ENCODE measurements around the gene EXOSC7. TPM values are rescaled to one million over a fixed set of nuclear protein-coding genes. Genes with fewer than 3 reads are reported as not detected.

Gene EXOSC7
- total and polyA plus RNA-seq, 9 of the 15 experiments (the other 6 are each of a cell fraction or from before 2014, with no cell fraction given) = 88.5 to 237 (median 112) TPM

GRCh38 chr3:44954304-44954703, 21.7 kb upstream of the EXOSC7 start:
- 79% methylated on average over 5 of the region's 5 CpGs for WGBS (ENCODE audit: insufficient coverage, low coverage, missing lambda C conversion rate)
- BruUV-seq (replicated peaks) = no TSS peak
- Histone ChIP-seq H3K4me2 (ENCODE audit: insufficient read depth, low read length) (no peak overlapping the region), H3K27ac (ENCODE audit: extremely low read depth, low read depth, low read length) (no peak overlapping the region), H4K20me1 (replicated peaks; ENCODE audit: control insufficient read depth, insufficient read depth, low read length) (peaks cover 18% of the 10 kb centered on the region), H3K4me3 (no peak overlapping the region), H3K4me1 (replicated peaks in 1 of 2; ENCODE audit: control insufficient read depth in 2 of 2, insufficient read depth in 2 of 2, low read length in 2 of 2) (no peaks in the 10 kb centered on the region), H3K27me3 (ENCODE audit: control insufficient read depth in 2 of 2, insufficient read depth in 2 of 2, low read length in 2 of 2) (no peaks in the 10 kb centered on the region), H3K9me3 (replicated peaks; ENCODE audit: control insufficient read depth, insufficient read depth, low read depth, low read length) (no peaks in the 10 kb centered on the region), H3K79me2 (ENCODE audit: control insufficient read depth, insufficient read depth, low read length) (no peaks in the 10 kb centered on the region), H3K36me3 (ENCODE audit: control insufficient read depth, insufficient read depth, low read length) (peaks cover 42% of the 10 kb centered on the region), H2AFZ (ENCODE audit: low read depth, low read length) (no peak overlapping the region), H3K9me1 (ENCODE audit: control insufficient read depth, insufficient read depth, low read length) (no peaks in the 10 kb centered on the region), H3K9ac (ENCODE audit: insufficient read depth in 1 of 2, low read depth in 2 of 2, low read length in 2 of 2) (no peak overlapping the region)
- no peak for FAIRE-seq
- TF ChIP-seq RBM34 (IDR thresholded peaks at IDR 0.05; ENCODE audit: borderline replicate concordance, insufficient read depth, low read length) = no peak
- in situ Hi-C loops (cut with MboI) (no loop called here), intact Hi-C loops (cut with micrococcal nuclease) (no loop called here)
- DNase-seq (ENCODE audit: extremely low read depth in 1 of 4, low spot score in 3 of 4) = no peak
- no peak for ATAC-seq
- ChIA-PET POLR2A (interaction anchor here (0.6 to 1.2 kb wide), 2 partner anchors 13 to 30 kb away, joined by 3 to 4 read pairs; no protein-coding TSS in a partner anchor), CTCF (ENCODE audit: low intra/inter-chr PET ratio) (no interaction called here)

GRCh38 chr3:44954962-44955361, 21.1 kb upstream of the EXOSC7 start:
- H2AFZ ChIP-seq (ENCODE audit: low read depth, low read length) = no peak overlapping the region
- H3K9me3 ChIP-seq (replicated peaks; ENCODE audit: control insufficient read depth, insufficient read depth, low read depth, low read length) = no peaks in the 10 kb centered on the region
- H3K4me2 ChIP-seq (ENCODE audit: insufficient read depth, low read length) = no peak overlapping the region
- in situ Hi-C loops (cut with MboI) (no loop called here), intact Hi-C loops (cut with micrococcal nuclease) (no loop called here)
- ATAC-seq (peak; percentile 57), DNase-seq (ENCODE audit: extremely low read depth in 1 of 4, low spot score in 3 of 4) (peak in 2 of 4 experiments; percentile 20 to 27), FAIRE-seq (no peak)
- ChIA-PET CTCF (ENCODE audit: low intra/inter-chr PET ratio) (no interaction called here), POLR2A (interaction anchor here (0.8 to 2.2 kb wide), 4 partner anchors 12 to 831 kb away, joined by 4 to 7 read pairs (median 4); no protein-coding TSS in a partner anchor)
- no peak overlapping the region for H3K27ac ChIP-seq (ENCODE audit: extremely low read depth, low read depth, low read length)
- H3K9me1 ChIP-seq (ENCODE audit: control insufficient read depth, insufficient read depth, low read length) = no peaks in the 10 kb centered on the region
- H4K20me1 ChIP-seq (replicated peaks; ENCODE audit: control insufficient read depth, insufficient read depth, low read length) = peaks cover 20% of the 10 kb centered on the region
- no peak overlapping the region for H3K4me3 ChIP-seq
- H3K36me3 ChIP-seq (ENCODE audit: control insufficient read depth, insufficient read depth, low read length) = peaks cover 44% of the 10 kb centered on the region
- no peaks in the 10 kb centered on the region for H3K27me3 ChIP-seq (ENCODE audit: control insufficient read depth in 2 of 2, insufficient read depth in 2 of 2, low read length in 2 of 2)
- H3K9ac ChIP-seq (ENCODE audit: insufficient read depth in 1 of 2, low read depth in 2 of 2, low read length in 2 of 2) = peak overlapping the region in 1 of 2 experiments; percentile 59; a peak in 1 of 4 replicates
- H3K4me1 ChIP-seq (replicated peaks in 1 of 2; ENCODE audit: control insufficient read depth in 2 of 2, insufficient read depth in 2 of 2, low read length in 2 of 2) = no peaks in the 10 kb centered on the region
- no peaks in the 10 kb centered on the region; the same call in 2 of the 3 replicates for H3K79me2 ChIP-seq (ENCODE audit: control insufficient read depth, insufficient read depth, low read length)
- no TSS peak for BruUV-seq (replicated peaks)
- 10% methylated on average over 3 of the region's 3 CpGs for WGBS (ENCODE audit: insufficient coverage, low coverage, missing lambda C conversion rate)
- TF ChIP-seq USF1 (CRISPR knock-in tag; IDR thresholded peaks at IDR 0.05) = no peak
- TF ChIP-seq KDM1A (IDR thresholded peaks at IDR 0.05) = peak in 1 of 2 experiments; percentile 53; a peak in 2 of 4 replicates
- TF ChIP-seq ATF7 (IDR thresholded peaks at IDR 0.05) = no peak
- peak; percentile 83; the same call in 1 of the 2 replicates for TF ChIP-seq SMARCE1 (IDR thresholded peaks at IDR 0.05)
- TF ChIP-seq PTRF (tag; IDR thresholded peaks at IDR 0.05) = no peak
- TF ChIP-seq RCOR1 (IDR thresholded peaks at IDR 0.05; ENCODE audit: borderline replicate concordance in 1 of 2, low read depth in 2 of 2, low read length in 2 of 2) = 0 out of 4 replicates have a peak, but pooled peaks of 1 of the 2 experiments have one; percentile 37
- no peak for TF ChIP-seq ATF1 (CRISPR knock-in tag; IDR thresholded peaks at IDR 0.05)
- TF ChIP-seq ATF1 (tag; IDR thresholded peaks at IDR 0.05) = no peak
- 0 out of 2 replicates have a peak, but pooled peaks have one; percentile 45 for TF ChIP-seq JUN (IDR thresholded peaks at IDR 0.05; ENCODE audit: borderline replicate concordance, low read depth, low read length)
- TF ChIP-seq JUN (CRISPR knock-in tag; IDR thresholded peaks at IDR 0.05; ENCODE audit: borderline replicate concordance) = no peak
- TF ChIP-seq MEIS2 (IDR thresholded peaks at IDR 0.05; ENCODE audit: partially characterized antibody) = peak; percentile 20

Measured in K562 (cell line).